ENCODE results near the gene GALNT17.

DNA sequence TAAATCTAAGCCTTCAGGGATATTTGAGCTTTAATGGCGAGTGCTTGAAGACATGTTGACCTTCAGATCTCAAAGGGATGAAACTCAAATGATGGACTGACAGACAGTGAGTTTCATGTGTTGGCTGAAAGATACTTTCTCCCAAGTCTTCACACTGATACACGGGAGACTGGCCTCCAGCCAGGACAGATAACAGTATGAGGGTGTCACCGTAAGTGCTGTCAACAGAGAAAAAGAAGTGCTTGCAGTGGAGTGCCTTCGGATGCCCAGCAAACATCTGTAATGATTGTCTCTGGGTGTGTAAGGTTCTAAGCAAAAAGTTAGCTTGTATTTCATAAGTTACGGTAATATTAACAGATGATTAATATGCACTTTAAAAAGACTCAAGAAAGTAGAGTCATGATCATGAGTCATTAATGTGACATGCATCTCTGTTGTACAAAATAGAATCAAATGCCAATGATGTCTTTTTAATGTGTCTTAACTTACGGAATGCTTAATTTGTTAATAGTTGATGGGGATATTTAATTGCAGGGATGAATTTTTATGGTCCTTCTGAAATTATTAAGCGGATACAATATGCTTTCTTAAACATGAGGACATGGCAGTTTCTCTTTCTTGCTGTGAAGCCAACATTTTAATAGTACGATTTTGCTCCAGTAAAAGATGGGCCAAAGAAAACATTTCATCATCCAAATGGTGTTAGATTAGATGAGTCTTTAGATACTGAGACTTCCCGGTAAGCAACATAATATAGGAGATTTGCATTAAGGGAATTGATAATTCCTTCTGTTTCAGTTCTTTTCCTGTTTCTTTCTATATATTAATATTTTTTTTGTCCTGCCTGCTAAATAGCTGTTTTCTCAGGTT lies 292.5 kb downstream of the GALNT17 start:
- no peak for TF ChIP-seq POLR2A (IDR thresholded peaks at IDR 0.05; ENCODE audit: low read length)
- no peak for TF ChIP-seq GATA1 (IDR thresholded peaks at IDR 0.05; ENCODE audit: low read depth, low read length)

Data from erythroblast (primary cell).